Endothelial cell (in vitro differentiated cells): ENCODE measurements around the gene LDHD. TPM values are rescaled to one million over a fixed set of nuclear protein-coding genes. Genes with fewer than 3 reads are reported as not detected.

ENCODE experiments used
- DNase-seq: peaks from one replicate; pipeline ENCODE4 v3.0.0; 2021; ENCODE audit warnings: low spot score
- H3K27ac Mint-ChIP-seq: one replicate; pipeline ENCODE4 v1.8.0; 2021; ENCODE audit warnings: mixed read lengths, inconsistent platforms; ENCODE audit not compliant: unreplicated experiment
- H3K27me3 Mint-ChIP-seq: one replicate; pipeline ENCODE4 v1.8.0; 2021; ENCODE audit warnings: mild to moderate bottlenecking, moderate library complexity, mixed read lengths, inconsistent platforms; ENCODE audit not compliant: unreplicated experiment
- H3K36me3 Mint-ChIP-seq: one replicate; pipeline ENCODE4 v1.8.0; 2021; ENCODE audit warnings: mild to moderate bottlenecking, low read depth, mixed read lengths, inconsistent platforms; ENCODE audit not compliant: unreplicated experiment
- H3K4me1 Mint-ChIP-seq: one replicate; pipeline ENCODE4 v1.8.0; 2021; ENCODE audit warnings: mild to moderate bottlenecking, mixed read lengths, inconsistent platforms; ENCODE audit not compliant: unreplicated experiment
- H3K4me3 Mint-ChIP-seq: one replicate; pipeline ENCODE4 v1.8.0; 2021; ENCODE audit warnings: mild to moderate bottlenecking, mixed read lengths, inconsistent platforms; ENCODE audit not compliant: unreplicated experiment
- H3K9me3 Mint-ChIP-seq: one replicate; pipeline ENCODE4 v1.8.0; 2021; ENCODE audit warnings: mixed read lengths, inconsistent platforms; ENCODE audit not compliant: unreplicated experiment
- total RNA-seq: library from RNA; stranded (reverse); fragmentation: NEBNext Ultra II Directional; extraction: Animal tissue kit (Norgen Biotek cat#: 25700); gene quantifications from one replicate; pipeline ENCODE4 v1.2.1, GENCODE V29; 2021; ENCODE audit not compliant: unreplicated experiment
- TF ChIP-seq, protein P1 (sequence below): fragments of 200-600 bp; sonication (generic); IDR thresholded peaks from one replicate; pipeline ENCODE4 v1.5.0; 2021; ENCODE audit warnings: antibody characterized with exemption; ENCODE audit not compliant: unreplicated experiment

LDHD gene
- total RNA-seq, 1 donor from 2014 or later: 0.36 TPM

DNA sequence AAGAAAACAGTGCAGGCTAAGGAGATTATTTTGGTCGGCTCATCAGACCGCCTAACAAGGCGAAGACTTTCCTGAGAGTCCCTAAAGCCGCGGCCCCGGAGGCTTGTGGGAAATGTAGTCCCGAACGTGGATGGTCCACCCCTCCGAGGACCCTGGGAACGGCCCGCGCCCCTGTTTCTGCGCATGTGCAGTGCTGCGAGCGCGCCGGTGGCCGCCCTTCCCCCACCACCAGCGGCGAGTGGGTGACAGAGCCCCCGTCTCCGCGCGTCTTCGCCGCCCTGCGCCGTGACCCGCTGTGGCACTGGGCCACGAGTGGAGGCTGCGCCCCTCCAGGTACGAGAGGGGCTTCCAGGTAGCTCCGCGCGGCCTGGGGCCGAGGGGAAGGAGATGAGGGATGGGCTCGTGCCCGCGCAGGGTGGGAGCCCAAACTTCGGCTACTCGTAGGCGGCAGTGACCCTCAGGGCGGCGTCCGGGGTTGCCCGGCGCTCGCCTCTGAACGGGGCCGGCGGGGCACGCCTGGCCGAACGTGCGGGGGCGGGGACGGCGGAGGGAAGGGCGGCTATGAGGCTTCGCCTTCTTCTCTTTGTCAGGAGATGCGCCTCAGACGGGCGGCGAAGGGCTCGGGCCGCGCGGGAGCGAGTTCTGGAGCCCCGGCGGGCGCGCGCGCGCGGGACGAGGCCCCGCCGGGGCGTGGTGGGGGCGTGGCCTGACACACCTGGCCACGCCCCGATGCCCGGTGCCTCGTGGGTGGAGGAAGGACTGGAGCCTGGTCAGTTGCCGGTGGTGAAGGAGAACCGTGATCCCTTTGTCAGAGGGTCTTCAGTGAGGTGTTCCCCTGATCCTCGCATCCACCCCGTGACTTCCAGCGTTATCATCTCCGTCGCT is 32.0 kb upstream of the LDHD start, which contains the start of gene ZFP1:
TSS of gene ZFP1 (plus strand) at position 214 of the 885 bp plus-strand sequence. CDS start 4,428 bp downstream, outside the sequence.
- no peaks in the 10 kb centered on the region for H3K27me3 Mint-ChIP-seq
- peak; percentile 97 for DNase-seq
- H3K9me3 Mint-ChIP-seq: peaks cover 10% of the 10 kb centered on the region
- peaks cover 28% of the 10 kb centered on the region for H3K36me3 Mint-ChIP-seq
- peaks cover 7% of the 10 kb centered on the region for H3K4me1 Mint-ChIP-seq
- peak within 1 kb of the TSS; percentile 68 for H3K27ac Mint-ChIP-seq
- TF ChIP-seq, protein P1, sequence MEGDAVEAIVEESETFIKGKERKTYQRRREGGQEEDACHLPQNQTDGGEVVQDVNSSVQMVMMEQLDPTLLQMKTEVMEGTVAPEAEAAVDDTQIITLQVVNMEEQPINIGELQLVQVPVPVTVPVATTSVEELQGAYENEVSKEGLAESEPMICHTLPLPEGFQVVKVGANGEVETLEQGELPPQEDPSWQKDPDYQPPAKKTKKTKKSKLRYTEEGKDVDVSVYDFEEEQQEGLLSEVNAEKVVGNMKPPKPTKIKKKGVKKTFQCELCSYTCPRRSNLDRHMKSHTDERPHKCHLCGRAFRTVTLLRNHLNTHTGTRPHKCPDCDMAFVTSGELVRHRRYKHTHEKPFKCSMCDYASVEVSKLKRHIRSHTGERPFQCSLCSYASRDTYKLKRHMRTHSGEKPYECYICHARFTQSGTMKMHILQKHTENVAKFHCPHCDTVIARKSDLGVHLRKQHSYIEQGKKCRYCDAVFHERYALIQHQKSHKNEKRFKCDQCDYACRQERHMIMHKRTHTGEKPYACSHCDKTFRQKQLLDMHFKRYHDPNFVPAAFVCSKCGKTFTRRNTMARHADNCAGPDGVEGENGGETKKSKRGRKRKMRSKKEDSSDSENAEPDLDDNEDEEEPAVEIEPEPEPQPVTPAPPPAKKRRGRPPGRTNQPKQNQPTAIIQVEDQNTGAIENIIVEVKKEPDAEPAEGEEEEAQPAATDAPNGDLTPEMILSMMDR: no peak
- peak within 1 kb of the TSS; percentile 93 for H3K4me3 Mint-ChIP-seq

DNA sequence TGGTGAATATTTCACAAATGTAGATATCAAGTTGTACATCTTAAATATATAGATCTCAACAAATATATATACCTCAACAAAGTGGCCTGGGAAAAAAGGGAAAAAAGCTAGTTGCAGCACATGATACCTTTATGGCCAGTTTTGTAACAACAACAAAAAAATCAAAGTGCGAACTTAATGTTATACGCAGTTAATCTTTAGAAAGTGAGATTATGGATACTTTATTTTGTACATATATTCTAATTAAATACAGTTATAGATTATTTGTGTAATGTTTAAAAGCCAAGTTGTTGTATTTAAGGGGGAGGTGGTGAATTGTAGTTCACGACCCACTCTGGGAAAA is 31.4 kb upstream of the LDHD start:
- peaks cover 7% of the 10 kb centered on the region for H3K4me1 Mint-ChIP-seq
- TF ChIP-seq, protein P1: no peak
- H3K4me3 Mint-ChIP-seq: peak overlapping the region; percentile 85
- no peak overlapping the region for H3K27ac Mint-ChIP-seq
- no peak for DNase-seq
- no peaks in the 10 kb centered on the region for H3K27me3 Mint-ChIP-seq
- peaks cover 22% of the 10 kb centered on the region for H3K36me3 Mint-ChIP-seq
- H3K9me3 Mint-ChIP-seq: peaks cover 10% of the 10 kb centered on the region

- H3K9me3 Mint-ChIP-seq: no peaks in the 10 kb centered on the region
- H3K27ac Mint-ChIP-seq: no peak overlapping the region
These were observed 27.4 kb upstream of the LDHD start for GRCh38 chr16:75143941-75144340.

DNA sequence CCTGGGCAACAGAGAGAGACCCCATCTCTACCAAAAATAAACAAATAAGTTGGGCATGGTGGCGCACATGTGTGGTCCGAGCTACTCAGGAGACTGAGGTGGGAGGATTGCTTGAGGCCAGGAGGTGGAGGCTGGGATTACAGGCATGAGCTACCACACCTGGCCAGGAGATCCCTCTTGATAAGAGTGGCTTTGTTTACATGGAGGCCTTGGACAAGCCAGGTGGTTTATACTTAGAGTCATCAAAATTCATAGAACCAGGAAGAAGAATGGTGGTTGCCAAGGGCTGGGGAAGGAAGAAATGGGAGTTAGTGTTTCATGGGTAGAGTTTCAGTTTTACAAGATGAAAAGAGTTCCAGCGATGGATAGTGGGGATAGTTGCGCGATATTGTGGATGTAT is 22.9 kb upstream of the LDHD start:
- H3K4me1 Mint-ChIP-seq: no peaks in the 10 kb centered on the region
- TF ChIP-seq, protein P1: no peak
- H3K9me3 Mint-ChIP-seq: no peaks in the 10 kb centered on the region
- H3K27me3 Mint-ChIP-seq: peaks cover 1% of the 10 kb centered on the region
- no peaks in the 10 kb centered on the region for H3K36me3 Mint-ChIP-seq
- no peak for DNase-seq
- H3K4me3 Mint-ChIP-seq: no peak overlapping the region
- no peak overlapping the region for H3K27ac Mint-ChIP-seq

More at GRCh38 chr16:75143941-75144340, 27.4 kb upstream of the LDHD start:
- peaks cover 1% of the 10 kb centered on the region for H3K27me3 Mint-ChIP-seq
- H3K4me3 Mint-ChIP-seq: no peak overlapping the region
- peaks cover under 1% of the 10 kb centered on the region for H3K4me1 Mint-ChIP-seq
- H3K36me3 Mint-ChIP-seq: peaks cover 5% of the 10 kb centered on the region
- no peak for DNase-seq
- TF ChIP-seq, protein P1: no peak

- TF ChIP-seq, protein P1: no peak
- peak; percentile 16 for DNase-seq
- peak overlapping the region; percentile 20 for H3K4me3 Mint-ChIP-seq
- H3K27me3 Mint-ChIP-seq: peaks cover 1% of the 10 kb centered on the region
- no peaks in the 10 kb centered on the region for H3K36me3 Mint-ChIP-seq
- no peaks in the 10 kb centered on the region for H3K4me1 Mint-ChIP-seq
- no peaks in the 10 kb centered on the region for H3K9me3 Mint-ChIP-seq
- no peak overlapping the region for H3K27ac Mint-ChIP-seq
These were observed 22.1 kb upstream of the LDHD start for GRCh38 chr16:75138636-75139035.
